Mucosa of rectum (tissue), 2 donors: ENCODE measurements around the gene HBQ1.
A peak's percentile ranks its signal among the peaks of the same experiment; 100 is the strongest.
"Not testable (repeated sequence)": the region's sequence is repeated elsewhere in the genome, so short reads cannot be mapped to it uniquely, and the experiment has no call there.

Source experiments
- H3K27ac ChIP-seq, 2 donors: one replicate each; pipeline ENCODE4 v1.7.0; 2013; ENCODE audit warnings: inconsistent platforms in 2 of 2, low read depth in 2 of 2, low read length in 2 of 2
- H3K27me3 ChIP-seq, 2 donors: one replicate each; pipeline ENCODE4 v1.7.0; 2013; ENCODE audit warnings: low read length in 2 of 2; ENCODE audit not compliant: control insufficient read depth in 2 of 2, insufficient read depth in 2 of 2
- H3K36me3 ChIP-seq, 2 donors: one replicate each; pipeline ENCODE4 v1.7.0; 2013; ENCODE audit warnings: low read length in 2 of 2; ENCODE audit not compliant: control insufficient read depth in 2 of 2, insufficient read depth in 2 of 2
- H3K4me1 ChIP-seq, 2 donors: one replicate each; pipeline ENCODE4 v1.7.0; 2013; ENCODE audit warnings: low read length in 2 of 2, mild to moderate bottlenecking in 1 of 2; ENCODE audit not compliant: control insufficient read depth in 2 of 2, insufficient read depth in 2 of 2
- H3K4me3 ChIP-seq, 2 donors: one replicate each; pipeline ENCODE4 v1.7.0; 2013; ENCODE audit warnings: low read length in 2 of 2
- H3K9ac ChIP-seq, 2 donors: one replicate each; pipeline ENCODE4 v1.7.0; 2013; ENCODE audit warnings: low read length in 2 of 2, low read depth in 1 of 2, mild to moderate bottlenecking in 1 of 2
- H3K9me3 ChIP-seq, 2 donors: one replicate each; pipeline ENCODE4 v1.7.0; 2013; ENCODE audit warnings: low read length in 2 of 2; ENCODE audit not compliant: control insufficient read depth in 2 of 2
- donor health status: healthy.
- donor health status: Normal muscosa, but diverticular disease.

HBQ1 gene

DNA sequence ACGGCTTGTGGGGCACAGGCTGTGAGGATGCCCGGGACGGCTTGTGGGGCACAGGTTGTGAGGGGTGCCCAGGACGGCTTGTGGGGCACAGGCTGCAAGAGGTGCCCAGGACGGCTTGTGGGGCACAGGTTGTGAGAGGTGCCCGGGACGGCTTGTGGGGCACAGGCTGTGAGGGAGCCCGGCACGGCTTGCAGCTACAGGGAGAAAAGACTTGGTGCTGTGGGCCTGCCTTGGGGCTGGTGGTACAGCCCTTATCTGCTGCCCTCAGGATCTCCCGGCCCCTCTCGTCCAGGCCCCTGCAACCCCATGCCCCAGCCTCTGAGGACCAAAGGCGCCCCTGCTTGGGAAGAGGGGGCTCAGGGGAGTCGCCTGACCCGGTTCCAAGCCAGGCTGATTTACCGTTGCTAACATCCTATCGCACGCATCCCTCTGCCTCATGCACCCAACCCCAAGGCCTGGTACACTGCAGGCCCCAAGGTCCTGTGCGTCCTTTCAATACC lies 19.5 kb upstream of the HBQ1 start:
- Histone ChIP-seq H3K4me1 (peaks cover 0 to 2% of the 10 kb centered on the region in 2 donors), H3K9me3 (no peaks in the 10 kb centered on the region), H3K27me3 (peaks cover 7 to 13% of the 10 kb centered on the region in 2 donors), H3K36me3 (no peaks in the 10 kb centered on the region), H3K9ac (no peak overlapping the region), H3K27ac (no peak overlapping the region), H3K4me3 (no peak overlapping the region)

DNA sequence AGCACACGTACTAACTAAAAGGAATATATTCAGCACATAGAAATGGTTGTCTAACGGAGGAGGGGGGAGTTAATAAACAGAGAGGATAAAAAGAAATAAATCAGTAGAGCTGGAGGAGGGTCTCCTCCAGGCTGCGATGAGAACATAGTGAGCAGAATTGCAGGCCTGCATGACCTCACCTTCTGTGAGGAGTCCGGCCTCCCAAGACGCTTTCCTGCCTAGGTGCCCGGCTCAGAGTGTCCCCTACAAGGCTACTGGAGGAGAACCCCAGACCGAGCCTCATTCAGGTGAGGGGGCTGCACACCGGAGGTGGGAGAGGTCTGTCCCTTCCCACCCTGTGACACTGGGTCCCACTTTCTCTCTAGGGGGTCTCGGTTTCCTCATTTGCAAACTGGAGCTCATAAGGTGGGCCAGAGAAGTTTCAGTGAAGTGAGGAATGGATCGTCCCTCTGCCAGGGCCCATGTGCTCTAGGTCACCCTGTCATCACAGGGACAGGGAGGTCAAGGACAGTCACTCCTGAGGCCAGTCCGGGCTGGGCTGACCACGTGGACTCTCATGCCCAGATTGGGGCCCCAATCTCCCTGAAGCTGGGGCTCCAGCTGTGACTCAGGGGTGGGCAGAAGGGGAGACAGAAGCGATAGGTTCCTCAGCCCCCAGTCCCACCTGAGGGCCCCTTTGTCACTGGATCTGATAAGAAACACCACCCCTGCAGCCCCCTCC lies 17.8 kb upstream of the HBQ1 start:
- Histone ChIP-seq H3K9me3 (no peaks in the 10 kb centered on the region), H3K4me3 (no peak overlapping the region), H3K4me1 (peaks cover 0 to 2% of the 10 kb centered on the region in 2 donors), H3K27ac (no peak overlapping the region), H3K27me3 (peaks cover 18 to 29% of the 10 kb centered on the region in 2 donors), H3K36me3 (no peaks in the 10 kb centered on the region), H3K9ac (no peak overlapping the region)

DNA sequence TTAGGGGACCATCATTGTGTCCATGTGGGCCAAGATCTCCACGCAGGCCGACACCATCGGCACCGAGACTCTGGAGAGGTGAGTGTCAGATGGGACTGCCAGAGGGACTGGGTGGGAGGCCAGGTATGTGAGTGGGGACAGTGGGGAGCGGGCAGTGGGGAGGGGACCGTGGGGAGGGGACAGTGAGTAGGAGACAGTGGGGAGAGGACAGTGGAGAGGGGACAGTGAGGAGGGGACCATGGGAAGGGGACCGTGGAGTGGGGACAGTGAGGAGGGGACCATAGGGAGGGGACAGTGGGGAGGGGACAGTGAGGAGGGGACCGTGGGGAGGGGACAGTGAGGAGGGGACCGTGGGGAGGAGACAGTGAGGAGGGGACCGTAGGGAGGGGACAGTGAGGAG lies 17.1 kb upstream of the HBQ1 start:
- not testable (repeated sequence) for H3K4me3 ChIP-seq, H3K4me1 ChIP-seq, H3K27ac ChIP-seq, H3K9ac ChIP-seq, H3K36me3 ChIP-seq, H3K9me3 ChIP-seq
- H3K27me3 ChIP-seq, result peaks cover 24 to 36% of the 10 kb centered on the region in 2 donors

DNA sequence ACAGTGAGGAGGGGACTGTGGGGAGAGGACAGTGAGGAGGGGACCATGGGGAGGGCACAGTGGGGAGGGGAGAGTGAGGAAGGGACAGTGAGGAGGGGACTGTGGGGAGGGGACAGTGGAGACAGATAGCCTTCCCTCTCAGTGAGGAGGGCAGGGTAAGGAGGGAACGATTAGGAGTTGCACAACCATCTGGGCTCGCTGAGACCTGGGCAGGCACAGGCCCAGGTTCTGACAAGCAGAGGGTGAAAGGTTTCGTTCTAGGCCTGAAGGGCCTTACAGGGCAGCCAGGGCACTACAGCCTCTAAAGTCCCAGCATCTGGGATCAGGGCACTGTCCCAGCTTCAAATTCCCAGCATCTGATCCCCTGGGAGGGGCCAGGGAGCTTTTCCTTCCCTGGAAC lies 16.6 kb upstream of the HBQ1 start:
- not testable (repeated sequence) for H3K27ac ChIP-seq, H3K9me3 ChIP-seq, H3K4me3 ChIP-seq, H3K4me1 ChIP-seq, H3K9ac ChIP-seq, H3K36me3 ChIP-seq
- H3K27me3 ChIP-seq, result peaks cover 29 to 41% of the 10 kb centered on the region in 2 donors

GRCh38 chr16:164134-164823 lies 16.0 kb upstream of the HBQ1 start:
- peaks cover 35 to 44% of the 10 kb centered on the region in 2 donors for H3K27me3 ChIP-seq
- not testable (repeated sequence) for H3K27ac ChIP-seq, H3K36me3 ChIP-seq, H3K9ac ChIP-seq, H3K4me3 ChIP-seq, H3K9me3 ChIP-seq, H3K4me1 ChIP-seq

DNA sequence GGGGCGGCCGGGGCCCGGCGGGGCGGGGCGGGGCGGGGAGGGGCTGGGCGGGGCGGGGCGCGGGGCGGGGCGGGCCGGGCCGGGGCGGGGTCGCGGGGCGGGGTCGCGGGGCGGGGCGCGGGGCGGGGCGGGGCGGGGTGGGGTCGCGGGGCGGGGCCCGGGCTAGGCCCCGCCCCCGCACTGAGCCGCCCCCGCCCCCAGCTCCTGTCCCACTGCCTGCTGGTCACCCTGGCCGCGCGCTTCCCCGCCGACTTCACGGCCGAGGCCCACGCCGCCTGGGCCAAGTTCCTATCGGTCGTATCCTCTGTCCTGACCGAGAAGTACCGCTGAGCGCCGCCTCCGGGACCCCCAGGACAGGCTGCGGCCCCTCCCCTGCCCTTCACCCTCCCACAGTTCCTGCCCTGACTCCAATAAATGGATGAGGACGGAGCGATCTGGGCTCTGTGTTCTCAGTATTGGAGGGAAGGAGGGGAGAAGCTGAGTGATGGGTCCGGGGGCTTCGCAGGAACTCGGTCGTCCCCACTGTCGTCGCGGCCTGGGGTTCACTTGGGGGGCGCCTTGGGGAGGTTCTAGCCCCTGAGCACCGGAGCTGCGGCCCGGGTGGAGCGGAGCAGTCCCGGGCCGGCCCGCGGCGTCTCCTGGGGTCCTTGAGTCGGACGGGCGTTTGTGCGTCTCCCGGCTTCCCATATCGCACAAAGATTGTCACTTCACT lies 15.3 kb upstream of the HBQ1 start:
- H3K27ac ChIP-seq, result no peak overlapping the region
- H3K9ac ChIP-seq, result no peak overlapping the region
- no peaks in the 10 kb centered on the region for H3K36me3 ChIP-seq
- H3K27me3 ChIP-seq, result peaks cover 36 to 44% of the 10 kb centered on the region in 2 donors
- H3K9me3 ChIP-seq, result no peaks in the 10 kb centered on the region
- H3K4me3 ChIP-seq, result peak overlapping the region in 1 of 2 donors; percentile 7
- peaks cover 0 to 2% of the 10 kb centered on the region in 2 donors for H3K4me1 ChIP-seq

GRCh38 chr16:165539-166374 lies 14.5 kb upstream of the HBQ1 start, which contains the start of gene HBM:
Gene HBM (plus strand): TSS chr16:165978. CDS start chr16:165998, 20 bp downstream.
- Histone ChIP-seq H3K36me3 (no peaks in the 10 kb centered on the region), H3K4me3 (peak within 1 kb of the TSS in 1 of 2 donors; percentile 7), H3K27ac (no peak within 1 kb of the TSS), H3K9ac (no peak within 1 kb of the TSS), H3K27me3 (peaks cover 36 to 44% of the 10 kb centered on the region in 2 donors), H3K4me1 (peaks cover 0 to 2% of the 10 kb centered on the region in 2 donors), H3K9me3 (no peaks in the 10 kb centered on the region)

DNA sequence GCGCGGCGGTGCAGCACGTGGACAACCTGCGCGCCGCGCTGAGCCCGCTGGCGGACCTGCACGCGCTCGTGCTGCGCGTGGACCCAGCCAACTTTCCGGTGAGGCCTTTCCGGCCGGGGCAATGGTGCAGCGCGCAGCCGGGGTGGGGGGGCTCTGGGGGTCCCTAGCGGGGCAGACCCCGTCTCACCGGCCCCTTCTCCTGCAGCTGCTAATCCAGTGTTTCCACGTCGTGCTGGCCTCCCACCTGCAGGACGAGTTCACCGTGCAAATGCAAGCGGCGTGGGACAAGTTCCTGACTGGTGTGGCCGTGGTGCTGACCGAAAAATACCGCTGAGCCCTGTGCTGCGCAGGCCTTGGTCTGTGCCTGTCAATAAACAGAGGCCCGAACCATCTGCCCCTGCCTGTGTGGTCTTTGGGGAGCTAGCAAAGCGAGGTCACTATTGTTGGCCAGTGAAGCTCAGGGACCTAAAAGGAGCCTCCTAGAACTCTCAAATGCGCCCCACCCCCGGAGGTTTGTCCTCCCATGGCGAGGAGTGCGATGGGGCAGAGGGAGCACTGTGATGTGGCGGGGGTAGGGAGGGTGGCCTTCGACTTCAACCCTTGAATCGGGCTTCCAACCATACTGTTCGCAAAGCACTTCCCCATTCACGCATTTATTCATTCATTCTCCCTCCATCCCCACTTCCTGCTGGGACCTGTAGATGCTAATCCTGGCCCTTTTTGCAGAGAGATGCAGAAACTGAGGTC lies 13.7 kb upstream of the HBQ1 start:
- H3K4me3 ChIP-seq, result no peak overlapping the region
- no peaks in the 10 kb centered on the region for H3K9me3 ChIP-seq
- H3K27me3 ChIP-seq, result peaks cover 36 to 44% of the 10 kb centered on the region in 2 donors
- H3K36me3 ChIP-seq, result no peaks in the 10 kb centered on the region
- H3K4me1 ChIP-seq, result peaks cover 0 to 2% of the 10 kb centered on the region in 2 donors
- no peak overlapping the region for H3K9ac ChIP-seq
- H3K27ac ChIP-seq, result no peak overlapping the region

DNA sequence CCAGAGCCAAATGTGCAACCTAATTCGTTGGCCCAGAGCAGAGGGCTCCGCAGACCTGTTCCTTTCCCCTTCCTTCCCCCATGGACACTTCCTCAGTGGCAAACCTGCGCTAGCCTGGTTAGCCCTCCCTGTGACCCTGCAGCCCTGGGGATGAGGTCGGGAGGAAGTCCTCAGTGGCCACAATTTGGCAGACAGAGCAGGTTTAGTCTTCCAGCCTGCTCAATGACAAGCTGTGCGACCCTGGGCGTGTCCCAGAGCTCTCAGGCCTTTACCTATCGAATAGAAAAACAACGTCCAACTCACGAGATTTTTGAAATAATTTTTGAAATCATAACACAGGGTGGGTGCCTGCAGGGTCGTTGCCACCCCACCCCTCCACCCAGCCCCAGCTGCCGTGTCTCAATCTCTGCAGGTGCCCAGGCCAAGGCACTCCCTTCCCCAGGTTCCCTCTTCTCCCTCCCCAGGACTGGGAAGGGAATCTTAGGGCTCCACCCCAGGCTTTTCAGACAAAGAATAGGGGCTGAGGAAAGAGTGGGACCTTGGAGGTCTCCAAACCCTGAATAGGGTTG lies 13.1 kb upstream of the HBQ1 start:
- Histone ChIP-seq H3K4me1 (peaks cover 0 to 2% of the 10 kb centered on the region in 2 donors), H3K9ac (no peak overlapping the region), H3K4me3 (no peak overlapping the region), H3K36me3 (no peaks in the 10 kb centered on the region), H3K27me3 (peaks cover 36 to 48% of the 10 kb centered on the region in 2 donors), H3K9me3 (no peaks in the 10 kb centered on the region), H3K27ac (no peak overlapping the region)
